Measurements from ENCODE around the gene KRT39.
"Not testable (repeated sequence)": the region's sequence is repeated elsewhere in the genome, so short reads cannot be mapped to it uniquely, and the experiment has no call there.

The KRT39 gene

GRCh38 chr17:40966848-40967247 lies at the start of gene KRT39:
Gene KRT39 (minus strand): TSS chr17:40966948. CDS start chr17:40966856, 92 bp downstream.
- no peak for DNase-seq (ENCODE audit: low read depth)

GRCh38 chr17:41015454-41015853 lies 48.7 kb upstream of the KRT39 start:
- DNase-seq (ENCODE audit: low read depth) = no peak

- DNase-seq (ENCODE audit: low read depth) = no peak
Observed at GRCh38 chr17:41013606-41014005, 46.9 kb upstream of the KRT39 start.

GRCh38 chr17:41013181-41013580 lies 46.4 kb upstream of the KRT39 start:
- DNase-seq (ENCODE audit: low read depth) = no peak

- no peak for DNase-seq (ENCODE audit: low read depth)
Observed at GRCh38 chr17:41012326-41013120, 45.8 kb upstream of the KRT39 start.

GRCh38 chr17:41010441-41010840 lies 43.7 kb upstream of the KRT39 start:
- DNase-seq (ENCODE audit: low read depth) = no peak

- DNase-seq (ENCODE audit: low read depth) = no peak
Observed at GRCh38 chr17:41009936-41010335, 43.2 kb upstream of the KRT39 start.

GRCh38 chr17:41009301-41009760 lies 42.6 kb upstream of the KRT39 start:
- DNase-seq (ENCODE audit: low read depth) = no peak

GRCh38 chr17:41008811-41009210 lies 42.1 kb upstream of the KRT39 start, which contains the start of gene KRTAP3-1:
Gene KRTAP3-1 (minus strand): TSS chr17:41009128. CDS start chr17:41009074, 54 bp downstream.
- no peak for DNase-seq (ENCODE audit: low read depth)

GRCh38 chr17:41004397-41004796 lies 37.6 kb upstream of the KRT39 start:
- no peak for DNase-seq (ENCODE audit: low read depth)

GRCh38 chr17:41003926-41004325 lies 37.2 kb upstream of the KRT39 start:
- no peak for DNase-seq (ENCODE audit: low read depth)

- no peak for DNase-seq (ENCODE audit: low read depth)
Observed at GRCh38 chr17:41002814-41003213, 36.1 kb upstream of the KRT39 start.

- no peak for DNase-seq (ENCODE audit: low read depth)
Observed at GRCh38 chr17:41001795-41002194, 35.0 kb upstream of the KRT39 start.

GRCh38 chr17:40999563-40999962 lies 32.8 kb upstream of the KRT39 start, which contains the start of gene KRTAP3-2:
Gene KRTAP3-2 (minus strand): TSS chr17:40999906. CDS start chr17:40999853, 53 bp downstream.
- not testable (repeated sequence) for DNase-seq (ENCODE audit: low read depth)

- DNase-seq (ENCODE audit: low read depth) = no peak
Observed at GRCh38 chr17:40997361-40997760, 30.6 kb upstream of the KRT39 start.

GRCh38 chr17:40996829-40997228 lies 30.1 kb upstream of the KRT39 start:
- DNase-seq (ENCODE audit: low read depth) = no peak

GRCh38 chr17:40995116-40995515 lies 28.4 kb upstream of the KRT39 start:
- no peak for DNase-seq (ENCODE audit: low read depth)

GRCh38 chr17:40993839-40994238 lies 27.1 kb upstream of the KRT39 start, which contains the start of gene KRTAP3-3:
Gene KRTAP3-3 (minus strand): TSS chr17:40994164. CDS start chr17:40994097, 67 bp downstream.
- no peak for DNase-seq (ENCODE audit: low read depth)

- no peak for DNase-seq (ENCODE audit: low read depth)
Observed at GRCh38 chr17:40993084-40993483, 26.3 kb upstream of the KRT39 start.

- DNase-seq (ENCODE audit: low read depth) = no peak
Observed at GRCh38 chr17:40992666-40993065, 25.9 kb upstream of the KRT39 start.

- no peak for DNase-seq (ENCODE audit: low read depth)
Observed at GRCh38 chr17:40986920-40987319, 20.2 kb upstream of the KRT39 start.

- no peak for DNase-seq (ENCODE audit: low read depth)
Observed at GRCh38 chr17:40984226-40984625, 17.5 kb upstream of the KRT39 start, which contains the start of gene KRT40. Gene KRT40 (minus strand): TSS chr17:40984326. CDS start chr17:40984273, 53 bp downstream.

GRCh38 chr17:40981115-40981514 lies 14.4 kb upstream of the KRT39 start:
- no peak for DNase-seq (ENCODE audit: low read depth)
